GM12801 (cell line): Measurements from ENCODE around the gene RNF181.

ENCODE experiments used
- TF ChIP-seq, protein P1 (sequence below): IDR thresholded peaks from one replicate; pipeline ENCODE4 v1.5.1; 2011; ENCODE audit warnings: control low read depth; ENCODE audit not compliant: insufficient read length; ENCODE audit errors: extremely low read depth

Gene RNF181

DNA sequence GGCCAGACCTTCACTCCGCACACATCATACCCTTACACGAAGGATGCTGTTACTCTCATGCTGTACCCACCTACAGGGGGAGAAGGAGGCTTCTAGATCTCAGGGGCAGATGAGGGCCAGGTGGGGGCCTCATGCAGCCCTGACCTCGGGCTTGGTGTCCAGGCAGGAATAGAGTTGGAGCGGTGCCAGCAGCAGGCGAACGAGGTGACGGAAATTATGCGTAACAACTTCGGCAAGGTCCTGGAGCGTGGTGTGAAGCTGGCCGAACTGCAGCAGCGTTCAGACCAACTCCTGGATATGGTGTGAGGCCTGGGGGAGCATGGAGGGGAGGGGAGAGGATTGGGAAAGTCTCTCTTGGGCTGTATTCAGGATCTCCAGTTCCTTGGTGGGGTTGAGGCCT lies 4.0 kb upstream of the RNF181 start:
- TF ChIP-seq, protein P1, sequence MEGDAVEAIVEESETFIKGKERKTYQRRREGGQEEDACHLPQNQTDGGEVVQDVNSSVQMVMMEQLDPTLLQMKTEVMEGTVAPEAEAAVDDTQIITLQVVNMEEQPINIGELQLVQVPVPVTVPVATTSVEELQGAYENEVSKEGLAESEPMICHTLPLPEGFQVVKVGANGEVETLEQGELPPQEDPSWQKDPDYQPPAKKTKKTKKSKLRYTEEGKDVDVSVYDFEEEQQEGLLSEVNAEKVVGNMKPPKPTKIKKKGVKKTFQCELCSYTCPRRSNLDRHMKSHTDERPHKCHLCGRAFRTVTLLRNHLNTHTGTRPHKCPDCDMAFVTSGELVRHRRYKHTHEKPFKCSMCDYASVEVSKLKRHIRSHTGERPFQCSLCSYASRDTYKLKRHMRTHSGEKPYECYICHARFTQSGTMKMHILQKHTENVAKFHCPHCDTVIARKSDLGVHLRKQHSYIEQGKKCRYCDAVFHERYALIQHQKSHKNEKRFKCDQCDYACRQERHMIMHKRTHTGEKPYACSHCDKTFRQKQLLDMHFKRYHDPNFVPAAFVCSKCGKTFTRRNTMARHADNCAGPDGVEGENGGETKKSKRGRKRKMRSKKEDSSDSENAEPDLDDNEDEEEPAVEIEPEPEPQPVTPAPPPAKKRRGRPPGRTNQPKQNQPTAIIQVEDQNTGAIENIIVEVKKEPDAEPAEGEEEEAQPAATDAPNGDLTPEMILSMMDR: no peak

DNA sequence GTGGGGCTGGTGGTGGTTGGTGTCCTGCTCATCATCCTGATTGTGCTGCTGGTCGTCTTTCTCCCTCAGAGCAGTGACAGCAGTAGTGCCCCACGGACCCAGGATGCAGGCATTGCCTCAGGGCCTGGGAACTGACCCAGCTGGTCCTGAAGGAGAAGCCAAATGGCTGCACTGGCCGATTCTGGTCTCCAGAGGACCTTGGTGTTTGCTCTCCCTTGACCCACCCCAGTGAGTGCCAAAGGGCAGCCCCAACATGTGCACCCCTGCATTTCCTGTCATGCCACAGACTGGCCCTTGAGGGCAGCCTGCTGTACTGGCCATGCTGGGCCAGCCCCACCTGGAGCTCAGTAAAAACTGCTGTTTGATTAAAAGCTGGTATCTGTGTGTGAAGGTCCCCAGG lies 2.5 kb upstream of the RNF181 start:
- TF ChIP-seq, protein P1: no peak

DNA sequence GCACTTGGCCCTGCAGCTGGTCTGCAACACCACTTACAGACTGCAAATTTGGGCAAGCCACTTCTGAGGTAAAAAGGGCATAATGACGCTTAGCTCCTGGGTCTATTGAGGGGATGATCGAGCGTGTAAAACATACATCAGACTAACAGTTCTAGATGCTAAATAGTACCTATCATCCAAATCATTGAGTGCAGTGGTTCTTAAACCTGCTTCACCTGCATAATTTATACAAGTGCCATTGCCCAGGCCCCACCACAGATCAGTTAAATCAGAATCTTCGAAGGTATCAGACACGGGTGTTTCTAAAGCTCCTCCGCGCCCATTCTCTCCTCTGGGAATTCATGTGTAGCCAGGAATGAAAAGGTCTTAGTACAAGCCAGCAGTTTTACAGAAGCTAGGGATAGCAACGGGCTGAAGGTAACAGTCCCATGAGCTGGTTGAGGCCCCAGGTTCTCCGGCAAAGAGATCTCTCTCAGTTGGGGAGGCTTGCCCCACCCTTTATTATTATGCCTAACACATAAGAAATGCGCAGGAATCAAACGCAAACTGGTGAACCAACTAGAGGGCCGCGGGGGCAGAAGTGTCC lies 737 bp upstream of the RNF181 start:
- TF ChIP-seq, protein P1: no peak

DNA sequence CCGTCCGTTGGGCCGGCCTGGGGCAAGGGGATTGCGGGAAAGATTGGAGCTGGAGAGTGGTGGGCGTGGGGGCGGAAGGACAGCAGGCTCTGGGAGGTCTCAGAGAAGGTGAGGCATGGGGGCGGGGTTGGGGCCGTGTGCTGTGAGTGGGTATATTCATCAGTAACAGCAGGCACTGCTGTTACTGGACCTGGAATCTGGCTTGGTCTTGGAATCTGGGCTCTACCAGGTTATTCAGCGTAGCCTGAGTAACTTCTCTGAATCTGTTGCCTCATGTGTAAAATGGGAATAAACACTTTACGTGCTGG lies 435 bp downstream of the RNF181 start:
- TF ChIP-seq, protein P1: no peak

DNA sequence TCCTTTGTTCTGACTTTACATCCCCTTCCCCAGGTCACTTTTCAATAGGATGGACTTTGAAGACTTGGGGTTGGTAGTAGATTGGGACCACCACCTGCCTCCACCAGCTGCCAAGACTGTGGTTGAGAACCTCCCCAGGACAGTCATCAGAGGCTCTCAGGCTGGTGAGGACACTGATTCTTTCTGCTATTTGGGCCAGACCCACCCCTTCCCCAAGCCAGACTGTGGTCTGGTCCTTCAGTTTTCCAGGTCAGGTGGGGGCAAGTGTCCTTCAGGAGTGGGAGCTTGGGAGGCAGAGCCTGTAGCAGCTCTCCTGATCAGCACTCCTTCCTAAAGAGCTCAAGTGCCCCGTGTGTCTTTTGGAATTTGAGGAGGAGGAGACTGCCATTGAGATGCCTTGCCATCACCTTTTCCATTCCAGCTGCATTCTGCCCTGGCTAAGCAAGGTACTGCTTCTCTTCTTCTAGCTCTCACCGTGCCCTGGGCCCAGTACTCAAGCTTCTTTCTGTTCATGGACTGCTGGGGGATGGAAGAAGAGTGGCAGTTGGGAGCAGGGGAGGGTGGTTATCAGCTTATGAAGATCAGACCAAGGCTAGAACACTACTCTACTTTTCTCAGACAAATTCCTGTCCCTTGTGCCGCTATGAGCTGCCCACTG lies 1.1 kb downstream of the RNF181 start:
- TF ChIP-seq, protein P1: no peak

DNA sequence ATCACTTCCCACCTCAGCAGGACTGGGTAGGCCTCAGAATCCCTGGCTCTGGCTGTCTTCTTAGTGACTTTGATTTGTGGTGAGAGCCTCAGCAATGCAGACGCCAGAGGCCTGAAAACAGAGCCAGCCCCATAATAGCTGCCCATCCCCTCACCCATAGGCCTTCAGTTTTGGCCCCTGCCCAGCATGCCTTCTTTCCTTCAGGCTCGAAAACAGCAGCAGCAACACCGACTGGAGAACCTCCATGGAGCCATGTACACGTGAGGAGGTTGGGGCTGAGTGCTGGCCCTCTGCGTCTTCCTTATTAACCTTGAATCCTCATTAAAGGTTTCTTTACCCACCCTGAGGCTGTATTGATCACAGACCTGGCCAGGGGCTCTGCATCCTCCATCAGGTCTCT lies 1.7 kb downstream of the RNF181 start:
- TF ChIP-seq, protein P1: no peak

DNA sequence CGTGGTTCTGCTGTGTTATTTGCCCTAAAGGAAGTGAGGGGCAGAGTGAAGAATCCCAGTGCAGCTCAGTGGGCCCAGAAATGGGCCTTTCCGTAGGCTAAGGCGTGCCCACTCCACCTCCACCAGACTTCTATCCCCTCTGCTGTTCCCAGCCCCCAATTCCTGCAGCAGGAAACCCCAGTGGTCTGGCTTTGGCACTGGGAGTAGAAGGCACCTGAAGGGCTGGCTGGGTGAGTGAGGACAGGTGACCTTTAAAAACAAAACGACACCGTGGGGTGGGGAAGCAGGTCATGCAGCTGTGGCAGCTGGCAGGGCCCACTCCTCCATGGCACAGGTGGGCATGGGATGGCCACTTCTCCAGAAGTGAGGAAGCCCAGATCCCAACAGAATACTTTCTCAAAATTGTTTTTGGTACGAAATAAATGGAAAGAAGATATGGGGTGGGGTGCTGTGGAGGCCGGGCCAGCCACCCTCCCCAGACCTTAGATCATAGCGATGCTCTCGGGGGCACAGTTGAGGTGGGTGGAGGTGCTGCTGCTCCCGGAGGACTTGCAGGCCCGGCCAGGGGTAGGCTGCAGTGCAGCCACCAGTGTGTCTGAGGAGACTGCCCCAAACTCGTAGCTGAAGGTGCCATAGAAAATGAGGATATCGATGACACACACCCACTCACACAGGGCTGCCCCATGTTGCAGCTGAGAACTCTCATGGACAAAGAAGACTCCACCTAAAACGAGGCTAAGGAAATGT lies 3.2 kb downstream of the RNF181 start:
- TF ChIP-seq, protein P1: no peak
